ENCODE data around the gene ANOS1.
"Not testable (repeated sequence)": the region's sequence is repeated elsewhere in the genome, so short reads cannot be mapped to it uniquely, and the experiment has no call there.

ANOS1 gene

DNA sequence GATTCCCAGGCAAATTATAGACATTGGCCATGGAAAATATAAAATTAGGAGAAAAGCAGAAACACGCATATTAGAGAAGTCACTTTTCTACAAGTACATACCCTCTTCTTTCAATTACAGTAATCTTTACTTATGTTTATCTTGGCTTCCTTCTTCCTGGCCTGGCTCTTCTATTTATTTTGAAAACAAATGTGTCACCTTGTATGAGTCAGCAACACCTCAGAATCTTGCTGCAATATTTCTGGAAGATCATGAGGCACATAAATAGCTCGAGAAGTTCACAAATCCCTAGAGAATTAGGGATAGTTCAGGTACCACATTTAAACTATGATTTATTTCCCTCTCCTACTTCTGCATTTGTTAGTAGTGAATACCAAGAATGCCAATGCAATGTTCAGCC is 124.6 kb downstream of the ANOS1 start:
- DNase-seq, result peak; percentile 6

DNA sequence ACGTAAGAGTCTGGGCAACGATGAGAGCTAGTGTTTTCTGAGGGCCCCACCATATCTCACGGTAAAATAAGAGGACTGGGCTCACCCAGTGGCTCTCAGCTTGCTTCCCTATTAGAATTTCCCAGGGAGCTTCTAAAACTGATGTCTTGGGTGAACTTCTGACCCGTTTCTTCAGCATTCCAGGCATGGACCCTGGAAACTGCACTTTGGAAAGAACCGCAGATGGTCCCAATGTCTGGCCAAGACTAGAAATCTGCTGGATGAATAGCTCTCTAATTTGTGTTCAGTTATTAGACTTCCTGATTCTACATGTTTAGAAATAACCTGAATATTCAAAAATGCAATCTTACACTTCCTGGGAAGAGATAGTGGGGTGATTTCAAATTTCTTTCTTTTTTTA is 127.8 kb downstream of the ANOS1 start:
- no peak for DNase-seq

DNA sequence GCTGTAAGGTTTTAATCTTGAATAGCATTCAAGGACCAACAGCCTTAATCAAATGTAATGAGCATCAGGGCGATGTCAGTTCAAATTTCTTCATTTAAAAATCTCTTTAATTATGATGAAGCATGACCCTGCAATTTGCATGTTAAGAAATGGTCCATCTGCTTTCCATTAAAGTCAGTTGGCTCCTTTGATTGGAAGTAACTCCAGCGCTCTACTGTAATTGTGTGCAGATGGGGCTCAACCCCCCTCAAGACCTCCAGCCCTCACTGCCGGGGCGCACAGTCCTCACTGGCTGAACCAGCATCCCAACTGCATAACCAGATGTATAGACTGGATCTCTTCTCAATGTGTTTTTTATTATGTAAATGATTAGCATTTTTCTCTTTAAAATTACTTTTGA is 140.4 kb downstream of the ANOS1 start:
- DNase-seq, result no peak

- no peak for DNase-seq
These were observed 145.0 kb downstream of the ANOS1 start for GRCh38 chrX:8586953-8587352.

DNA sequence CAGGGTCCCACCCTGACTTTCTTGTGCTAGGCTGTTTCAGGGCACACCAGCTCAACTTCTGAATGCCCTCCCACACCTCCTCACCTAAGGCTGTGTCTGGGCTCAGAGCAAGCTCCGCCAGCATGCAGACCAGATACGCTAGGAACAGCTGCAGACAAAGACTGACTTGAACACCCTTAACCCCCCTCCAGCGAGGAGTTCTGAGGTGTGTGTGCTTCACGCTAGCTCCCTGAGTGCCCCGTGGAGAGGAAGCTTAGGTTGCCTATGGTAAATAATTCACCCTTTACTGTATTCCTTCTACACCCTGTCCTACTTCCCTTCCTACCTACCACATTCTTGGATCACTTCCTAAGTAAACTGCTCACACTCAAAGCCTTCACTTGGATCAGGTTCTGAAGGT is 152.3 kb downstream of the ANOS1 start:
- no peak for DNase-seq

- no peak for DNase-seq
These were observed 155.1 kb downstream of the ANOS1 start for GRCh38 chrX:8576821-8577220.

DNA sequence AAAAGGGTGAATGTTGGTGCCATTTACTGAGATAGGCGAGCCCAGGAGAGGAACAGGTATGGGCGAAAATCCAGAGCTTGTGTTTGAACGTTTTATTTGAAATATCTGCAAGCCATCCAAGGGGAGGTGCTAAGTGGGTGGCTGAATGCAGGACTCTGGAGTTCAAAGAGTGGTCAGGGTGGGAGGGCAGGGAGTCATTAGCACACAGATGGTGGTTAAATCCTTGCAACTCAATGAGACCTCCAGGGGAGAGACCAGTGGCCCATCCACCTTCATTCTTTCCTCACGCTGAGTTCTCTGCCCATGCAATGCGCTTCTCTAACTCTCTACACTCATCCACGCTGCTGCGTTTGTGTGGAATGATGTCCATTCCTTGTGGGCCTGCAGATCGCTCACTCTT is 166.2 kb downstream of the ANOS1 start:
- no peak for DNase-seq

GRCh38 chrX:8548446-8548845 is 183.5 kb downstream of the ANOS1 start:
- DNase-seq, result no peak

- no peak for DNase-seq
These were observed 185.2 kb downstream of the ANOS1 start for GRCh38 chrX:8546715-8547114.

DNA sequence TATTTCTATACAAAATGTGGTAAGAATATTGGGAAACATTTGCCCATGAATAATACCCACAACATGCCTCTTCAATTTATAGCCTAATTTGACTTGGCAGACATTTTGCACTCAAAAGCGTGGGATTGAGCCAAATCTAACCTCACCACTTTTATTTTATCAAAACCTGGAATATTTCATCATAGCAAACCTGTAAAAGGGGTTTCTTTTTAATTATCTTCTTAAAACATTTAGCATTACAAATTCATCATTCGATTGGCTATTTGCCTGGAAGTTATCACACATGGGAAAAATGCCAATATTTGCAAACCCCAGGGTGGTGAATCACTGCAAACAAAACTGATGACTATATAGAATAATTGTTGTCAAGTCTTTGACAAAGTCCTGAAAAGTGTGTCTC is 211.1 kb downstream of the ANOS1 start:
- no peak for DNase-seq

DNA sequence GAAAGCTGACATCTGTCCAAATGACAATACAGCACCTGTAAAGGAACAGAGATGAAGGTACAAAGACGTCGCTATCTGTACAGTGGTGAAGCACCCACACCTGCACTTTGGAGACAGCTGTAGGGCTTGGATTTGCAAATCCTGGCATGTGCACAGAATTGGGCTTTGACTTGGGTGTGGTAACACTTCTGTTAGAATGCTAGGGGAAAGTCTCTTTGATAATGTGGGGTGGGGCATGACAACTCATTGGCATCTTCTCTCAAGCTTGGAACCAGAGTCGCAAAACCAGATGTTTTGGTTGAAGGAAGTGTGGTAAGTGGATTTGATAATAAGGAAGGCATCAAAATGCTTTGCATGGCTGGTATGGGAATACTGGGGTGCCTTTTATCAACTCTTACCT is 211.8 kb downstream of the ANOS1 start:
- no peak for DNase-seq

GRCh38 chrX:8504451-8504850 is 227.5 kb downstream of the ANOS1 start:
- DNase-seq, result no peak

GRCh38 chrX:8502101-8502500 is 229.8 kb downstream of the ANOS1 start:
- DNase-seq, result not testable (repeated sequence)

DNA sequence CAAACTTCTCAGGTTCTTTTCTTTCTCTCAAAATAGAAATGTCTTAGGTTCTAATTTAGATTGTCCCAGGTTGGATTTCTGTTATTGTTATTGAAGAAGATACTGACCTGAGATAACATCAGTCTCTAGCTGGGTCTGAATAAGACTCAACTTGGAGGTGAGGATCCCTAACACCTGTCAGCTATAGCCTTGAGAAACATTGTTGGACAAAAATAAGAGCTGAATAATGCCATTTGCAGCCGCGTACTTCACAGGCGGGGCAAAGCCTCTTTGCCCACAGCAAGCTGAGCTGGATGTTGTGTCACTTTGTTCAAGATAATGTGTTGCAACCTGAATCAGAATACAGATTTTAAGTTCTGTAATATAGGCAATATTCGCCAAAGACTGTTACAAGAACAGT is 231.7 kb downstream of the ANOS1 start:
- DNase-seq, result no peak

DNA sequence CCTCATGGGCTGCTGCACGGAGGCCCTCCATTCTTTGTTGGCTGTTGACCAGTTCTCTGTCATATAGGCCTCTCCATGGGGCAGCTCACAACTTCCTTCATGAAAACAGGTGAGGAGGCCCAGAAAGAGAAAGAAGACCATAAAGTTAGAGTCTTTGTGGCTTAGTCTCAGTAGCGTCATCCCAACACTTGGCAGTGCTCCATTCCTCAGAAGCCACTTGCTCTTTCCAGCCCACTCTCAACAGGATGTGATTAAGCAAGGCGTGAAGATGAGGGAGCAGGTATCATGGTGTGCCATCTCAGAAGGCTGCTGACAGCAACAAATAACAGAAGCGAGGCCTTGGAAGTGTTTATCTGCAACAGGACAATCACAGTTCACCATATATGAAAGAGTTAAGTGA is 236.9 kb downstream of the ANOS1 start:
- DNase-seq, result not testable (repeated sequence)

- DNase-seq, result peak; percentile 70
These were observed 247.5 kb downstream of the ANOS1 start for GRCh38 chrX:8484360-8484949.

All from DMS53 (cell line).